ENCODE measurements around the gene SLC35F4.
"Not testable (repeated sequence)": the region's sequence is repeated elsewhere in the genome, so short reads cannot be mapped to it uniquely, and the experiment has no call there.

SLC35F4 gene

GRCh38 chr14:57811998-57812546 is 53.8 kb downstream of the SLC35F4 start:
- in situ Hi-C loops (cut with MboI; ENCODE audit: low sequenced_read_pairs), result no loop called here

GRCh38 chr14:57809808-57810207 is 56.1 kb downstream of the SLC35F4 start:
- in situ Hi-C loops (cut with MboI; ENCODE audit: low sequenced_read_pairs), result no loop called here

- in situ Hi-C loops (cut with MboI; ENCODE audit: low sequenced_read_pairs), result no loop called here
These were observed 68.7 kb downstream of the SLC35F4 start for GRCh38 chr14:57797160-57797559.

- in situ Hi-C loops (cut with MboI; ENCODE audit: low sequenced_read_pairs), result no loop called here
These were observed 69.3 kb downstream of the SLC35F4 start for GRCh38 chr14:57796556-57796955.

GRCh38 chr14:57785058-57785457 is 80.8 kb downstream of the SLC35F4 start:
- in situ Hi-C loops (cut with MboI; ENCODE audit: low sequenced_read_pairs), result no loop called here

- in situ Hi-C loops (cut with MboI; ENCODE audit: low sequenced_read_pairs), result no loop called here
These were observed 94.1 kb downstream of the SLC35F4 start for GRCh38 chr14:57771801-57772200.

- in situ Hi-C loops (cut with MboI; ENCODE audit: low sequenced_read_pairs), result no loop called here
These were observed 95.9 kb downstream of the SLC35F4 start for GRCh38 chr14:57769863-57770523.

GRCh38 chr14:57761800-57762199 is 104.1 kb downstream of the SLC35F4 start:
- in situ Hi-C loops (cut with MboI; ENCODE audit: low sequenced_read_pairs), result no loop called here

GRCh38 chr14:57760896-57761295 is 105.0 kb downstream of the SLC35F4 start:
- in situ Hi-C loops (cut with MboI; ENCODE audit: low sequenced_read_pairs), result no loop called here

GRCh38 chr14:57755018-57755521 is 110.8 kb downstream of the SLC35F4 start:
- in situ Hi-C loops (cut with MboI; ENCODE audit: low sequenced_read_pairs), result no loop called here

GRCh38 chr14:57754527-57754926 is 111.4 kb downstream of the SLC35F4 start:
- in situ Hi-C loops (cut with MboI; ENCODE audit: low sequenced_read_pairs), result no loop called here

GRCh38 chr14:57753821-57754220 is 112.1 kb downstream of the SLC35F4 start:
- in situ Hi-C loops (cut with MboI; ENCODE audit: low sequenced_read_pairs), result no loop called here

- in situ Hi-C loops (cut with MboI; ENCODE audit: low sequenced_read_pairs), result not testable (repeated sequence)
These were observed 113.7 kb downstream of the SLC35F4 start for GRCh38 chr14:57752142-57752695.

GRCh38 chr14:57751400-57751799 is 114.5 kb downstream of the SLC35F4 start:
- in situ Hi-C loops (cut with MboI; ENCODE audit: low sequenced_read_pairs), result no loop called here

GRCh38 chr14:57749267-57749666 is 116.6 kb downstream of the SLC35F4 start:
- in situ Hi-C loops (cut with MboI; ENCODE audit: low sequenced_read_pairs), result no loop called here

- in situ Hi-C loops (cut with MboI; ENCODE audit: low sequenced_read_pairs), result no loop called here
These were observed 117.6 kb downstream of the SLC35F4 start for GRCh38 chr14:57748279-57748678.

- in situ Hi-C loops (cut with MboI; ENCODE audit: low sequenced_read_pairs), result no loop called here
These were observed 118.9 kb downstream of the SLC35F4 start for GRCh38 chr14:57747036-57747435.

- in situ Hi-C loops (cut with MboI; ENCODE audit: low sequenced_read_pairs), result no loop called here
These were observed 119.3 kb downstream of the SLC35F4 start for GRCh38 chr14:57746563-57746962.

GRCh38 chr14:57739516-57739915 is 126.4 kb downstream of the SLC35F4 start:
- in situ Hi-C loops (cut with MboI; ENCODE audit: low sequenced_read_pairs), result no loop called here

- in situ Hi-C loops (cut with MboI; ENCODE audit: low sequenced_read_pairs), result no loop called here
These were observed 128.3 kb downstream of the SLC35F4 start for GRCh38 chr14:57737598-57737997.

GRCh38 chr14:57736391-57736790 is 129.5 kb downstream of the SLC35F4 start:
- in situ Hi-C loops (cut with MboI; ENCODE audit: low sequenced_read_pairs), result no loop called here

GRCh38 chr14:57735276-57735675 is 130.6 kb downstream of the SLC35F4 start:
- in situ Hi-C loops (cut with MboI; ENCODE audit: low sequenced_read_pairs), result no loop called here

Data from HL-60/S4 (cell line).